Ishikawa (cell line): Measurements from ENCODE around the gene NUTM1.

Experiments
- CEBPB ChIP-seq: IDR thresholded peaks from 2 replicates; pipeline ENCODE4 v1.6.1; 2012
- CREB1 ChIP-seq: IDR thresholded peaks from 2 replicates; pipeline ENCODE4 v1.6.1; 2012; ENCODE audit warnings: low read depth
- EGR1 ChIP-seq: IDR thresholded peaks from 2 replicates; pipeline ENCODE4 v1.6.1; 2012
- EP300 ChIP-seq: IDR thresholded peaks from 2 replicates; pipeline ENCODE4 v1.6.1; 2012; ENCODE audit warnings: borderline replicate concordance
- FOXM1 ChIP-seq: IDR thresholded peaks from 2 replicates; pipeline ENCODE4 v1.6.1; 2012; ENCODE audit warnings: low read depth, borderline replicate concordance
- MAX ChIP-seq: IDR thresholded peaks from 2 replicates; pipeline ENCODE4 v1.6.1; 2012
- RAD21 ChIP-seq: IDR thresholded peaks from 2 replicates; pipeline ENCODE4 v1.6.1; 2012; ENCODE audit warnings: low read depth
- REST ChIP-seq: IDR thresholded peaks from 2 replicates; pipeline ENCODE4 v1.6.1; 2012; ENCODE audit warnings: low read depth, mild to moderate bottlenecking
- TCF12 ChIP-seq: IDR thresholded peaks from 2 replicates; pipeline ENCODE4 v1.6.1; 2012; ENCODE audit warnings: low read depth
- USF1 ChIP-seq: IDR thresholded peaks from 2 replicates; pipeline ENCODE4 v1.6.1; 2012
- YY1 ChIP-seq: IDR thresholded peaks from 2 replicates; pipeline ENCODE4 v1.6.1; 2012; ENCODE audit warnings: low read depth
- ZBTB7A ChIP-seq: IDR thresholded peaks from 2 replicates; pipeline ENCODE4 v1.6.1; 2012; ENCODE audit warnings: low read depth

GRCh38 chr15:34358948-34359347, 15.8 kb downstream of the NUTM1 start:
- TF ChIP-seq RAD21 (no peak), EP300 (no peak), EGR1 (no peak), REST (no peak), CREB1 (no peak), CEBPB (no peak), FOXM1 (no peak), TCF12 (no peak), MAX (no peak), ZBTB7A (no peak), USF1 (no peak), YY1 (no peak)
